ENCODE results near the gene PHYHIPL.

Gene PHYHIPL

GRCh38 chr10:59279476-59279875 is 103.0 kb downstream of the PHYHIPL start:
- no peak for DNase-seq
- no peaks in the 10 kb centered on the region for H3K79me2 ChIP-seq (ENCODE audit: low read length)
- no peak overlapping the region for H3K4me3 ChIP-seq (ENCODE audit: low read length)
- no peaks in the 10 kb centered on the region for H3K4me1 ChIP-seq (ENCODE audit: low read length)
- H2AFZ ChIP-seq (ENCODE audit: low read length), result no peak overlapping the region
- H3K9ac ChIP-seq (ENCODE audit: low read length), result no peak overlapping the region
- H3F3A ChIP-seq (ENCODE audit: insufficient read depth, low read length), result no peaks in the 10 kb centered on the region
- no peaks in the 10 kb centered on the region for H3K36me3 ChIP-seq (replicated peaks; ENCODE audit: insufficient read depth, low read length)
- H3K9me2 ChIP-seq (replicated peaks; ENCODE audit: insufficient read depth, low read length), result no peaks in the 10 kb centered on the region
- H3K9me3 ChIP-seq (replicated peaks; ENCODE audit: insufficient read depth, low read length), result no peaks in the 10 kb centered on the region
- H3K27ac ChIP-seq (ENCODE audit: low read length), result no peak overlapping the region
- no peaks in the 10 kb centered on the region for H3K27me3 ChIP-seq (replicated peaks; ENCODE audit: insufficient read depth, low read length)
- H4K20me1 ChIP-seq (ENCODE audit: insufficient read depth, low read length), result no peaks in the 10 kb centered on the region
- no peak overlapping the region for H3K4me2 ChIP-seq (ENCODE audit: low read depth, low read length)
- TF ChIP-seq EZH2phosphoT487 (IDR thresholded peaks at IDR 0.05; ENCODE audit: low read length), result no peak
- no peak for TF ChIP-seq CTCF (IDR thresholded peaks at IDR 0.05; ENCODE audit: low read length)

GRCh38 chr10:59279991-59280505 is 103.6 kb downstream of the PHYHIPL start:
- Histone ChIP-seq H3K4me3 (ENCODE audit: low read length) (no peak overlapping the region), H3F3A (ENCODE audit: insufficient read depth, low read length) (no peaks in the 10 kb centered on the region), H4K20me1 (ENCODE audit: insufficient read depth, low read length) (no peaks in the 10 kb centered on the region), H3K9ac (ENCODE audit: low read length) (no peak overlapping the region), H3K27ac (ENCODE audit: low read length) (no peak overlapping the region), H3K9me2 (replicated peaks; ENCODE audit: insufficient read depth, low read length) (no peaks in the 10 kb centered on the region), H2AFZ (ENCODE audit: low read length) (no peak overlapping the region), H3K36me3 (replicated peaks; ENCODE audit: insufficient read depth, low read length) (no peaks in the 10 kb centered on the region), H3K79me2 (ENCODE audit: low read length) (no peaks in the 10 kb centered on the region), H3K4me1 (ENCODE audit: low read length) (no peaks in the 10 kb centered on the region), H3K9me3 (replicated peaks; ENCODE audit: insufficient read depth, low read length) (no peaks in the 10 kb centered on the region), H3K27me3 (replicated peaks; ENCODE audit: insufficient read depth, low read length) (no peaks in the 10 kb centered on the region), H3K4me2 (ENCODE audit: low read depth, low read length) (no peak overlapping the region)
- no peak for DNase-seq
- TF ChIP-seq EZH2 (optimal IDR thresholded peaks at IDR 0.05; ENCODE audit: low read depth, low read length), result no peak
- TF ChIP-seq EZH2phosphoT487 (IDR thresholded peaks at IDR 0.05; ENCODE audit: low read length), result no peak
- no peak for TF ChIP-seq CTCF (IDR thresholded peaks at IDR 0.05; ENCODE audit: low read length)

GRCh38 chr10:59281861-59282260 is 105.4 kb downstream of the PHYHIPL start:
- H3K27me3 ChIP-seq (replicated peaks; ENCODE audit: insufficient read depth, low read length), result no peaks in the 10 kb centered on the region
- no peak overlapping the region for H3K4me2 ChIP-seq (ENCODE audit: low read depth, low read length)
- TF ChIP-seq EZH2phosphoT487 (IDR thresholded peaks at IDR 0.05; ENCODE audit: low read length), result no peak
- TF ChIP-seq CTCF (IDR thresholded peaks at IDR 0.05; ENCODE audit: low read length), result no peak
- no peak for TF ChIP-seq EZH2 (optimal IDR thresholded peaks at IDR 0.05; ENCODE audit: low read depth, low read length)
- H3K79me2 ChIP-seq (ENCODE audit: low read length), result no peaks in the 10 kb centered on the region
- no peaks in the 10 kb centered on the region for H4K20me1 ChIP-seq (ENCODE audit: insufficient read depth, low read length)
- H3K36me3 ChIP-seq (replicated peaks; ENCODE audit: insufficient read depth, low read length), result no peaks in the 10 kb centered on the region
- H3F3A ChIP-seq (ENCODE audit: insufficient read depth, low read length), result no peaks in the 10 kb centered on the region
- no peak for DNase-seq
- no peak overlapping the region for H3K4me3 ChIP-seq (ENCODE audit: low read length)
- no peaks in the 10 kb centered on the region for H3K9me3 ChIP-seq (replicated peaks; ENCODE audit: insufficient read depth, low read length)
- no peak overlapping the region for H3K9ac ChIP-seq (ENCODE audit: low read length)
- no peak overlapping the region for H3K27ac ChIP-seq (ENCODE audit: low read length)
- no peaks in the 10 kb centered on the region for H3K9me2 ChIP-seq (replicated peaks; ENCODE audit: insufficient read depth, low read length)
- H3K4me1 ChIP-seq (ENCODE audit: low read length), result no peaks in the 10 kb centered on the region
- H2AFZ ChIP-seq (ENCODE audit: low read length), result no peak overlapping the region

Data from MM.1S (cell line).